IPS-NIHi11 (cell line): ENCODE results near the gene PPIL6.
"Not testable (repeated sequence)": the region's sequence is repeated elsewhere in the genome, so short reads cannot be mapped to it uniquely, and the experiment has no call there.

ENCODE experiments used
- DNase-seq: peaks from one replicate; pipeline ENCODE4 v3.0.0; 2012; ENCODE audit warnings: mixed read lengths, low spot score

The PPIL6 gene

DNA sequence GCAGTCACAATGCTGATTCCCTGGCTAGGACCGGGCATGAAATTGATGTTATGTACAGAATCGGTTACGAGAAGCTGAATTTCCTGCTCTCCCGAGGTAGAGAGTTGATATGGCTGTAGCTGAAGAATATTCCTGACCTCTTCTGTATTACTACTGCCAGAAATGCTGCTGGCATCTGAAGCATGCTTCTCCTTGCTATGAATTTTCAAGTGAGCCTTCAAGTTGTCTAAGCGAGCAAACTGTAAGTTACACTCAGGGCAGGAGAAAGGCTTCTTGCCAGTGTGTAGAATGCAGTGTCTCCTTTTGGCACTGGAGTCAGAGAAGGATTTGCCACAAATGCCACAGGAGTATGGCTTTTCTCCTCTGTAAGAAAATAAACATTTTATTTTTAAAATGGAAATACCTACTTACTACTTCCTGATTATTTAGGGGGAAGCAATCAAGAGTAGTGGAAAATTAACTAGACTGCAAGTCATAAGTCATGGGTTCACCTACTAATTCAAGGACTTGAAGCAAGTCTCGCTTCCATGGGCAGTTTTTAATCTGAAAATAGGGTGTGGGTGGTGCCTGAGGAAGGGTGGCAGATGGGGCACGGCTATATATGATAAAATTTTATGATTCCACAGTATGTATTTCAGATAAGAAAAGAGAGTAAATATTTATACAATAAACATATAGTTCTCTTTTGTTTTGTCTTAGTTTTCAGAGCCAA lies 25.9 kb upstream of the PPIL6 start:
- DNase-seq = no peak

DNA sequence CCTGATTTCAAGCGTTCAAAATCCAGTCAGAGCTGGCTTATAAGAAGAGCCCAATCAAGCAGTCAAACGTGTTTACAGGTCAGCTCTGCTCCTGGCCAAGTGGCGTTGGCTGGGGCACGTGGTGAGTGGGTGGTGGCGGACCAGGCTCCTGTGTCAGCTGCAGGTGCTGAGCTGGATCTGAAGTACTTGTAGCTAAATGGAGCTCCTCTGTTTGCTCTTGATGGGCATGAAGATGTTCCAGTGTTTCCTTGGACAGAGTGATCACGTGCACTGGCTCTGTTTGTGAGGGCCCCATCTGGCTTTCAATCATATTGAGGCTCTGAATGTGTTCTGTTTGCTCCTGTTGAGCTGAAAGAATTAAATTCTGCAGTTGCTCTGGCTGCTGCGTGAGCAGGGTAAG lies 25.3 kb upstream of the PPIL6 start:
- DNase-seq = no peak

GRCh38 chr6:109461733-109462526 lies 21.5 kb upstream of the PPIL6 start:
- no peak for DNase-seq

DNA sequence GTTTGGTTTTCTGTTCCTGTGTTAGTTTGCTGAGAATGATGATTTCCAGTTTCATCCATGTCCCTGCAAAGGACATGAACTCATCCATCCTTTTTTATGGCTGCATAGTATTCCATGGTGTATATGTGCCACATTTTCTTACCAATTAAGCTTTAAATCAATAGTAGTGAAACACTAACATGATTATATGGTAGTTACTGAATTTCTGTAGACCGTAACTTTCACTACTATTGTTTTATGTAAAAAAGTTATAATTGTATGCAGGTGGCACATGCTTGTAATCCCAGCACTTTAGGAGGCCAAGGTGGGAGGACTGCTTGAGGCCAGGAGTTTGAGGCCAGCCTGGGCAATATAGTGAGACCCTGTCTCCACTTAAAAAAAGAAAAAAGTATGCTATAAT lies 20.8 kb upstream of the PPIL6 start:
- not testable (repeated sequence) for DNase-seq

DNA sequence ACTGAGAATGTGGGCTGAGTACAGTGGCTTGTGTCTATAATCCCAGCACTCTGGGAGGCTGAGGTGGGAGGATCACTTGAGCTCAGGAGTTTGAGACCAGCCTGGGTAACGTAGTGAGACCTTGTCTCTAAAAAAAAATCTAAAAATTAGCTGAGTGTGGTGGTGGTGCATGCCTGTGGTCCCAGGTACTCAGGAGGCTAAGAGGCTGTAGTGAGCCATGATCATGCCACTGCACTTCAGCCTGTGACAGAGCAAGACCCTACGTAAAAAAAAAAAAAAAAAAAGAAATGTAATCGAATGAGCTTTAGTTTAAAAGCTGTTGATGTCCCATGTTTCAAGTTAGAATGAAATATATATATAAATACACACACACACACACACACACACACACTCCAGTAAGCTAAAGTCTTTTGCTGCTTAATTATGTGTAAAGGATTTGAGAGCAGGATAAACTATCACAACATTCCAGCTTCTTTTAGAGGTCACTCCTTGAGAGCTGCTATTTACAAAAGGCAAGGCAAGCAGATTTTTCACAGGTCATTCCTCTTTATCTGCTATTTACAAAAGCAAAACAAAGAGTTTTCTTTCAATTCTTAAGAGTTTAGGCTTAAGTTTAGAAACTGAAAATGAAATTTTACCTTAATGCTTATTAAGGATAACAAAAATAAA lies 19.9 kb upstream of the PPIL6 start:
- no peak for DNase-seq

- DNase-seq = no peak
Measured at GRCh38 chr6:109458774-109459531, 18.5 kb upstream of the PPIL6 start.

DNA sequence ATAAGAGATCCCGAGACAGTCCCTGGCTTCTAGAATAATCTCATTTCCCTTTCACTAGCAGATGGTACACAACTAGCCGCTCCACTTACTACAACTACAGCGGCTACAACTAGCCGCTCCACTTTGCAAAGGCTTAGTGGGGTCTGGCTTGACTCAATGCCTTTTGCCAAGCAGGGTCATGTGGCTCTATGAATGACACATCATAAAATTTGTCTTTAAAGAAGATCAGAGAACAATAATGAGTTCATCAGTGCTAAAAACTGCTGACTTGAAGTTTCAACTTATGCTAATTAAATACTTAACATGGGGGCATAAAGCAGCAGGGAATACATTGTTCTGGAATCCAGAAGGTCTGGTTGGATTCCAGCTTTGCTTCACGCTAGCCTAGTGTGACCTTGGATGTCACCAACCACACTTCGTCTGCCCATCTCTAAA lies 17.2 kb upstream of the PPIL6 start:
- DNase-seq = no peak

GRCh38 chr6:109456710-109457561 lies 16.5 kb upstream of the PPIL6 start:
- DNase-seq = no peak

DNA sequence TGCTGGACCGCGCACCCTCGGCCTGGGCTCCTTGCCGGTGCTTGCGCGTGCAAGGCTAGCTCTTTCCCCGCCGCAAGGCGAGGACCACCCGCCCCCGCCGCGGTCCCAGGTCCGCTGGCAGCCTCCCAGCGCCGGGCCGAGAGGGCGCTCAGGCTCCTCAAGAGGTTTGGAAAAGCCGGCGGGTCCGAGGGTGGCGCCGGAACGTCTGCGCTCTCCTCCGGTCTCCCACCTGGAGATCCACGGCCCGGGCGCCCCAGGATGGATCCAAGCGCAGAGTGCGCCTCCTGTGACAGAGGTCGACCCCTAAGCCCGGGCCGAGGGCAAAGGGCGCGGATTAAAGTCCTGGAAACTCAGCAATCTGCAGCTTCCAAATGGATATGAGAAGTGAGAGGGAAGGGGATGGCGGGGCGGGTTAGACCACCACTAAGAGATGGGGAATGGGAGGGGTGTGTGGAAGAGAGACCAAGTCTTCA lies 15.7 kb upstream of the PPIL6 start:
- DNase-seq = peak; percentile 60

DNA sequence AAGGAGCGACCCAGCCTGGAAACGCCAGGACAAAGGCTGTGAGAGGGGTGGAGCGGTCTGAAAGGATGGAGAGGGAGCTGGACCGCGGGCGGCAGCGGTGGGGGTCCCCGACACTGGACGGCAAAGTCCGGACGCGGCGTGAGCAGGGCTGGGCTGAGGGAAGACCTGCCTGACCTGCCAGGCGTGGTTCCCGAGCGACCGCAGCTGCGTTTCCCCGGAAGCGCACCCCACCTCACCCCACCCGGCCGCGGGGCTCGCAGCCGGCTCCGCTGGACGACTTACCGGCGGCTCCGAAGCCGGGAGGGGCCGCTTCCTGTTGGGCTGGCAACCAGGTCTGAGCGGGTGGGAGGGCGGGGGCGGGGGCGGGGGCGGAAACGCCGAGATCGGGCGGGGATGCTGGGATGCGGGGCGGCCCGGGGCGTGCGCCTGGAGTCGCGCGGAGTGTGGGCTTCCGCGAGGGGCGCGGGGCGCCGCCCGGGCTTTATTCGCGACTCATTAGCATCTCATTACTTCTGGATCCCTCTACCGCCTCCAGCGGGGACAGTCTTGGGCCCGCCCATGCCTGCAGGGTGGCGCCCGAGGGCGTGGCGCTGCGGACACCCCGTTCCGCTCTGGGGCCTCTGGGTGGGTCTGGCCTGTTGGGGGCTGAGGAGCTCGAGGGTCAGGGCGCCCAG lies 15.1 kb upstream of the PPIL6 start, which contains the start of gene MICAL1:
MICAL1 (minus strand) TSS at position 336 of the 674 bp plus-strand sequence. CDS start 1,576 bp downstream, outside the sequence.
- peak; percentile 83 for DNase-seq

GRCh38 chr6:109454496-109455436 lies 14.3 kb upstream of the PPIL6 start:
- DNase-seq = no peak

- DNase-seq = no peak
Measured at GRCh38 chr6:109453594-109454495, 13.4 kb upstream of the PPIL6 start.

DNA sequence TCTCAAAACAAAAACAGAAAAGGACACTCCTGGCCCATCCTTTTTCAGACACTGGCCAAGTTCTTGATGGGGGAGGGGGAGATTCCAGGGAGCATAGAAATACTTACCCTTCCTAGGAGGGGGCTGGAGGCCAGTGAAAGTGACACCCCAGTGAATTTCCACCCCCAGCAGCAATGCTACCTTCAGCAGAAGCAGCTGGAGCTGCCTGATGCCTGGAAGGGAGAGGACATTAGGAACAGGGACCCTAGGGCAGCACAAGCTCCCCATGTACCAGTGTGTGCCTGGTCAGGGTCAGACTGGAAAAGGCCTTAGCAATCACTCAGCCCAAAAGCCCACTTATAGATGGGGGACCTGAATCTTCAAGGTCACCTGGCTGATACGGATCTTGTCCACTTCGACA lies 12.7 kb upstream of the PPIL6 start:
- no peak for DNase-seq

GRCh38 chr6:109452181-109452580 lies 11.8 kb upstream of the PPIL6 start:
- no peak for DNase-seq

DNA sequence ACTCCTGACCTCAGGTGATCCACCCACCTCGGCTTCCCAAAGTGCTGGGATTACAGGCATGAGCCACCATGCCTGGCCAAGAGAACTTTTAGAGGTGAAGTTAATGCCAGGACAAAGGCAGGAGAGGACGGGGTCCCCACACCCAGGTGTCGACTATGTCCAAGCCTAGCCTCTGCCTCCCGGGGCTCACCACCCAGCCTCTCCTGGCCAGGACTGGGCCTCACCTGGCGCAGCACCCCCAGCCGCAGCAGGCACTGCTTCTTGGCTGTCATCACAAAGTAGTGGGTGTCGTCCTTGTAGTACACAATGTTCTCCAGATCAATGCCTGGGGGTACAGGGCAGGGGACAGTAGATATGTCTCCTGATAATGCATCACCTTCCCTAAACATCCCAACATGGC lies 10.9 kb upstream of the PPIL6 start:
- DNase-seq = no peak

- no peak for DNase-seq
Measured at GRCh38 chr6:109450801-109451200, 10.4 kb upstream of the PPIL6 start.

DNA sequence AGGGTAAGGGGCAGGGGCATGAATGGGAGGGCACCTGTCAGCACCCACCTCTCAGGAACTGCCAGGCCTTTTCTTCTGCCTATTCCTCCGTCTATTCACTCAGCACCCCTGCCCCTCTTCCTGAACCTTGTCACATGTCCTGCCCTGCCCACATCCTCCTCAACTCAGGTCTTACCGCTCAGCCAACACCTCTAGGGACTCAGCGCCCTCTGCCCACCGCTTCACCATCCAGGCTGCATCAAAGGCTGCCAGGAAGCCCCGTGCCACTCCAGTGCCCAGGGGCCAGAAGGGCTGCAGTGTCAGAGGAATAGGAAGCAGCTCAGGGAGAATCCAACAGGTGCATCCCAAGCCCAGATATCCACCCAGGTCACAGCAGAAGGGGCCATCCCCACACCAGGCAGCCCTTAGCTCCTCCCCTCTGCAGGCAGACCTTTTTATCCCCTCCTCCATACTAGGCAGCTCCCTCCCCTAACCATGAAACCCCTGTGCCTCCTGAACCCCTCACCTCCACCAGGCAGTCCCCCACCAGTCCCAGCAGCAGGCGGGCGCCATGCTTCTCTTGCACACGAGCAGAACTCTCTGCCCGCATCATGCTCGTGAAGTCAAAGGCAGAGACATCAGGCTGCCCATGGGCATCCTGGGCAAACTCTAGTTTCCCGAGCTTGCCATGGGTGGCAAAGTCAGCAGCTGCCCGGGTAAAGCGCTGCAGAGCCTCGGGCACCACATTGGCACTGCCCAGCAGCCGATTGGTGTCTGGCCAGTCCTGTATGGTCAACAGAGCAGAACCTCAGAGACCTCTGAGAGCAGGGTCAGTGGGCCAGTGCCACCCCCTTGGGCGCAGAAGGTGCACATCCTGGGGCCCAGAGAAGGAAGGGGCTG lies 9.6 kb upstream of the PPIL6 start:
- DNase-seq = no peak
